Keratinocyte (primary cell): ENCODE data around the gene SAMD10. TPM values are rescaled to one million over a fixed set of nuclear protein-coding genes. Genes with fewer than 3 reads are reported as not detected.

Experiments used
- DNase-seq: peaks from one replicate; pipeline ENCODE4 v3.0.0-alpha.2; 2011; ENCODE audit warnings: low read depth, missing footprints, low spot score
- FAIRE-seq: peaks from 2 replicates; lab custom pipeline; 2011; peaks lifted over from hg19 to GRCh38; lab: Jason Lieb, UNC
- H2AFZ ChIP-seq: 2 replicates; pipeline ENCODE4 v1.6.0; 2012; ENCODE audit warnings: low read length, control low read depth, inconsistent platforms; ENCODE audit not compliant: control insufficient read depth
- H3K27ac ChIP-seq: 2 replicates; pipeline ENCODE4 v1.5.1; 2011; ENCODE audit warnings: low read length; ENCODE audit not compliant: control insufficient read depth, insufficient read depth
- H3K27me3 ChIP-seq: 3 replicates; pipeline ENCODE4 v1.6.0; 2011; ENCODE audit warnings: low read length; ENCODE audit not compliant: control insufficient read depth, insufficient read depth; ENCODE audit errors: extremely low read depth
- H3K36me3 ChIP-seq, 2 experiments: 2 replicates in 1 of 2; 3 replicates in 1 of 2; pipeline ENCODE4 v1.5.1; 2011; ENCODE audit warnings: low read length in 2 of 2, mild to moderate bottlenecking in 1 of 2; ENCODE audit not compliant: control insufficient read depth in 2 of 2, insufficient read depth in 2 of 2; ENCODE audit errors: extremely low read depth in 1 of 2
- H3K4me1 ChIP-seq: 3 replicates; pipeline ENCODE4 v1.5.1; 2011; ENCODE audit warnings: low read length; ENCODE audit not compliant: control insufficient read depth, insufficient read depth; ENCODE audit errors: extremely low read depth
- H3K4me2 ChIP-seq: 3 replicates; pipeline ENCODE4 v1.6.0; 2011; ENCODE audit warnings: low read depth, low read length; ENCODE audit not compliant: control insufficient read depth, insufficient read depth; ENCODE audit errors: extremely low read depth
- H3K4me3 ChIP-seq, 3 experiments: fragments of 200-600 bp in 1 of 3; sonication (generic) in 1 of 3; 2 replicates in 2 of 3; 3 replicates in 1 of 3; pipeline ENCODE4 v1.5.1; 2011 to 2016; ENCODE audit warnings: low read length in 3 of 3, mild to moderate bottlenecking in 3 of 3, control low read depth in 2 of 3, inconsistent platforms in 1 of 3, low read depth in 1 of 3, mixed read lengths in 1 of 3, mixed run types in 1 of 3, moderate library complexity in 1 of 3; ENCODE audit not compliant: control insufficient read depth in 2 of 3, insufficient read depth in 2 of 3; ENCODE audit errors: extremely low read depth in 1 of 3
- H3K79me2 ChIP-seq: 2 replicates; pipeline ENCODE4 v1.6.0; 2012; ENCODE audit warnings: low read length; ENCODE audit not compliant: control insufficient read depth, insufficient read depth
- H3K9ac ChIP-seq: 3 replicates; pipeline ENCODE4 v1.6.0; 2011; ENCODE audit warnings: low read length; ENCODE audit not compliant: control insufficient read depth, insufficient read depth; ENCODE audit errors: extremely low read depth
- H3K9me1 ChIP-seq: 3 replicates; pipeline ENCODE4 v1.6.0; 2011; ENCODE audit warnings: low read length; ENCODE audit not compliant: control insufficient read depth, insufficient read depth; ENCODE audit errors: extremely low read depth
- H3K9me3 ChIP-seq: 2 replicates; pipeline ENCODE4 v1.5.1; 2012; ENCODE audit warnings: low read depth, low read length; ENCODE audit not compliant: control insufficient read depth
- H4K20me1 ChIP-seq: 3 replicates; pipeline ENCODE4 v1.6.0; 2011; ENCODE audit warnings: low read length; ENCODE audit not compliant: control insufficient read depth, insufficient read depth; ENCODE audit errors: extremely low read depth
- EZH2 ChIP-seq: IDR thresholded peaks from one replicate; pipeline ENCODE4 v1.6.1; 2012; ENCODE audit warnings: inconsistent platforms, mild to moderate bottlenecking, low read length, moderate library complexity
- dilution Hi-C: fragments of 300-500 bp; cut with MboI; formaldehyde crosslinking; loops from one replicate; pipeline ENCODE4 v1.7.0; 2020; ENCODE audit warnings: low sequenced_read_pairs; ENCODE audit not compliant: extremely low pct_ligation_motif_present
- polyA plus RNA-seq, 5 experiments: library from polyadenylated mRNA; depleted of rRNA in 3 of 5; stranded (reverse) in 3 of 5; stranded (forward) in 1 of 5; unstranded in 1 of 5; fragments of >200 nt; gene quantifications; 1 replicate in 1 of 5; 2 replicates in 3 of 5; 3 replicates in 1 of 5; pipeline versions ENCODE4 v1.2.1 to v1.2.3, GENCODE V29; 2011 to 2012; ENCODE audit warnings: missing spikeins in 2 of 5, low read depth in 1 of 5, low replicate concordance in 1 of 5
- TF ChIP-seq, protein P1 (sequence below), 3 experiments: IDR thresholded peaks in 1 of 3; conservative IDR thresholded peaks in 1 of 3; optimal IDR thresholded peaks in 1 of 3; 2 replicates in 2 of 3; 3 replicates in 1 of 3; pipeline versions ENCODE3 to v1.5.1; 2011; ENCODE audit warnings: low read length in 3 of 3, mild to moderate bottlenecking in 3 of 3, moderate library complexity in 2 of 3, control low read depth in 1 of 3, inconsistent platforms in 1 of 3; ENCODE audit not compliant: insufficient read depth in 2 of 3; ENCODE audit errors: extremely low read depth in 1 of 3

SAMD10 gene
- polyA plus RNA-seq, 1 donor (not counting 4 experiments of a cell fraction or from before 2014, with no cell fraction given): 0.45 TPM

DNA sequence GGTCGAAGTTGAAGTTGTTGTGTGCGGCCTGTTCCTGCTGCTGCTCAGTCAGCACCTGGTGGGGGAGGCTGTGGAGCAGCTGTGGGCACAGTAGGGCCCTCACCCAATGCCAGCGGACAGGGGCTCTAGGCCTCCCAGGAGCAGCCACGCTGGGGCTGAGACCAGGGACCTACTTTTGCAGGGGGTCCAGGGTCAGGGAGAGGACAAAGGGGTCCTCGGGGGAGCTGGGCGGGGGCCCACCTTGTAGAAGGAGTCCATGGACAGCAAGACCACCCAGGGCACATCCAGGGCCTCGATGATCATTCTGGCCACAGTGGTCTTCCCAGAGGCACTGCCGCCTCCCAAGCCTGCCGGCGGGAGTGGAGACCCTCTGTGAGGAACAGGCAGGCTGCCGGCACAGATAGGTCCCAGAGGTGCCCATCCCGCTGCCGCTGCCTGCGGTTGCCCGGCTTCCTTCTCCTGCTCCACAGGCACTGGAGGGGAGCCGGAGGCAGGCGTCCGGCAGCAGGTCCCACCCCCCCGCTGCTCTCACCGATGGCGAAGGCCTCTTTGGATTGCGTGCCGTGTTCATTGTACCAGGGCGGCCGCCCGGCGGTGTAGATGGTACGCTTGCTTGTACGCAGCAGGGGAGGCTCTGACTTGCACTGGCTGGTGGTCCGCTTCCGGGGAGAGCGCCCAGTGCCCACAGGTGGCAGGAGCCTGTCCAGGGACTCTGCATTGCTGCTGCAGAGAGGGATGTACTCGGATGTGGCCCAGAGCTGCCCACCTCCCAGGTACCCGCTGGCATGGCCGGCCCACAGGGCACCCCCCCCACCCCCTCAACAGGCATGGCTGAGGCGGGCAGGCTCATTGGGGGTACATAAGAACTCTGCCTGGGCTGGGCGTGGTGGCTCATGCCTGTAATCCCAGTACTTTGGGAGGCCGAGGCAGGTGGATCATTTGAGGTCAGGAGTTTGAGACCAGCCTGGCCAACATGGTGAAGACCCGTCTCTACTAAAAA, 33.2 kb downstream of the SAMD10 start:
- H3K4me1 ChIP-seq: peaks cover 46% of the 10 kb centered on the region
- no peaks in the 10 kb centered on the region for H3K9me3 ChIP-seq
- DNase-seq: no peak
- peaks cover 16 to 22% of the 10 kb centered on the region in 2 experiments for H3K36me3 ChIP-seq
- FAIRE-seq: no peak
- H3K9me1 ChIP-seq: peaks cover 8% of the 10 kb centered on the region
- H2AFZ ChIP-seq: no peak overlapping the region
- peaks cover 51% of the 10 kb centered on the region for H3K79me2 ChIP-seq
- H3K27ac ChIP-seq: no peak overlapping the region
- H3K27me3 ChIP-seq: no peaks in the 10 kb centered on the region
- H4K20me1 ChIP-seq: peaks cover 43% of the 10 kb centered on the region
- no peak overlapping the region for H3K4me2 ChIP-seq
- no peak overlapping the region for H3K9ac ChIP-seq
- TF ChIP-seq EZH2: no peak
- TF ChIP-seq, protein P1, sequence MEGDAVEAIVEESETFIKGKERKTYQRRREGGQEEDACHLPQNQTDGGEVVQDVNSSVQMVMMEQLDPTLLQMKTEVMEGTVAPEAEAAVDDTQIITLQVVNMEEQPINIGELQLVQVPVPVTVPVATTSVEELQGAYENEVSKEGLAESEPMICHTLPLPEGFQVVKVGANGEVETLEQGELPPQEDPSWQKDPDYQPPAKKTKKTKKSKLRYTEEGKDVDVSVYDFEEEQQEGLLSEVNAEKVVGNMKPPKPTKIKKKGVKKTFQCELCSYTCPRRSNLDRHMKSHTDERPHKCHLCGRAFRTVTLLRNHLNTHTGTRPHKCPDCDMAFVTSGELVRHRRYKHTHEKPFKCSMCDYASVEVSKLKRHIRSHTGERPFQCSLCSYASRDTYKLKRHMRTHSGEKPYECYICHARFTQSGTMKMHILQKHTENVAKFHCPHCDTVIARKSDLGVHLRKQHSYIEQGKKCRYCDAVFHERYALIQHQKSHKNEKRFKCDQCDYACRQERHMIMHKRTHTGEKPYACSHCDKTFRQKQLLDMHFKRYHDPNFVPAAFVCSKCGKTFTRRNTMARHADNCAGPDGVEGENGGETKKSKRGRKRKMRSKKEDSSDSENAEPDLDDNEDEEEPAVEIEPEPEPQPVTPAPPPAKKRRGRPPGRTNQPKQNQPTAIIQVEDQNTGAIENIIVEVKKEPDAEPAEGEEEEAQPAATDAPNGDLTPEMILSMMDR (optimal IDR thresholded peaks at IDR 0.05 in 1 of 3, IDR thresholded peaks at IDR 0.05 in 1 of 3, conservative IDR thresholded peaks at IDR 0.05 in 1 of 3; ENCODE audit: extremely low read depth in 1 of 3, insufficient read depth in 2 of 3, low read length in 3 of 3): no peak
- H3K4me3 ChIP-seq: no peak overlapping the region
- dilution Hi-C loops: no loop called here

DNA sequence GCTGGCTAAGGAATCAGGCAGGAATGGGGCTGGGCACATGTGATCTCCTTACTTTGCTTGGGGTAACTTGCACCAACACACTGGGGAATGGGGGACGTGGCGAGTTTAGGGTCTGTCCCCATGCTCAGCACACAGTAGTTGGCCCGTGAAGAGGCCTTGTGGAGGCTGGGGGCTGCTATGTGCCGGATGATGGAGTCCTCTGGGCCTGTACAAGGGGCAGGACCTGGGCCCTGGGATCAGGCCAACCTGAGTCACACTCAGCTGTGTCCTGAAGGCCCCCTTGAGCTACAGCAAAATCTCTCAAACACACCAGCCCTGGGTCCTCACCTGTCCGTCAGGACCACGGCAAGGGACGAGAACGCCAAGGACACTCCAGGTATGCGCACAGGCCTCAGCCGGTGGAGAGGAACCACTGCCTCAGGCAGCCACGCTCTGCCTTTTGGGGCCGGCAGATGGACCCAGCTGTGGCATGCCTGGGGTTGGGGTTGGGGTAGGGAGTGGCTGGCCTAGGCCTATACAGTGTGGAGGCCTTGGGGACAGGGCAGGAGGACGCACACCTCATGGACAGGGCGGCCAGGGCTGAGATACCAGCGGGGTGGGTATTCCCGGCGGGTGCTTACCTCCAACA, 34.3 kb downstream of the SAMD10 start:
- FAIRE-seq: no peak
- H3K27ac ChIP-seq: no peak overlapping the region
- H3K79me2 ChIP-seq: peaks cover 41% of the 10 kb centered on the region
- peaks cover 21 to 29% of the 10 kb centered on the region in 2 experiments for H3K36me3 ChIP-seq
- H4K20me1 ChIP-seq: peaks cover 33% of the 10 kb centered on the region
- DNase-seq: no peak
- dilution Hi-C loops: no loop called here
- H3K27me3 ChIP-seq: no peaks in the 10 kb centered on the region
- H3K9ac ChIP-seq: no peak overlapping the region
- peaks cover 5% of the 10 kb centered on the region for H3K9me1 ChIP-seq
- H3K4me2 ChIP-seq: no peak overlapping the region
- no peaks in the 10 kb centered on the region for H3K9me3 ChIP-seq
- no peak for TF ChIP-seq EZH2
- TF ChIP-seq, protein P1 (optimal IDR thresholded peaks at IDR 0.05 in 1 of 3, IDR thresholded peaks at IDR 0.05 in 1 of 3, conservative IDR thresholded peaks at IDR 0.05 in 1 of 3; ENCODE audit: extremely low read depth in 1 of 3, insufficient read depth in 2 of 3, low read length in 3 of 3): no peak
- H3K4me3 ChIP-seq: no peak overlapping the region
- H2AFZ ChIP-seq: no peak overlapping the region
- peaks cover 39% of the 10 kb centered on the region for H3K4me1 ChIP-seq
